SIG-M5 treated with dmso at 0.1 percent for 504 hours (cell line): ENCODE results near the gene GLOD4.
"Not testable (repeated sequence)": the region's sequence is repeated elsewhere in the genome, so short reads cannot be mapped to it uniquely, and the experiment has no call there.

Experiments
- DNase-seq: peaks from one replicate; lab custom pipeline; 2025; ENCODE audit not compliant: unreplicated experiment; lab: John Stamatoyannopoulos, UW

Gene GLOD4

GRCh38 chr17:802901-803881 is 21.1 kb upstream of the GLOD4 start:
- no peak for DNase-seq

DNA sequence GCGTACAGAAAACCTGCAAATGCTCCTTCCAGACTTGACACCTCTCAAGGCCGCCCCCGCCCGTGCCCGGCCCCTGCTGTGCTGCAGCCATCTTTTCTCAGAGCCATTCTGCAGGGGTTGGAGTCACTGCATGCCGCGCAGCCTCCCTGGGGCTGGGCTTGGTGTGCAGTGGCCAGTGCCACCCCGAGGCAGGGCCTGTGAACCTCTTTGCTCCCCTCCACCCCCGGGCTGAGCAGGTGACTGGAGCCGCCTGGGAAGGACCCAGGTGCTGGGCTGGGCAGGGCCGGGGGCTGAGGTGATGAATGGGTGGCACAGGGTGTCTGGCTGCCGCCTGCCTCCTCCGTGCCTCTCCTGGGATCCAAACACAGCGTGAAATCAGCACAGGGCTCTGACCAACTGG is 20.4 kb upstream of the GLOD4 start:
- DNase-seq = no peak

DNA sequence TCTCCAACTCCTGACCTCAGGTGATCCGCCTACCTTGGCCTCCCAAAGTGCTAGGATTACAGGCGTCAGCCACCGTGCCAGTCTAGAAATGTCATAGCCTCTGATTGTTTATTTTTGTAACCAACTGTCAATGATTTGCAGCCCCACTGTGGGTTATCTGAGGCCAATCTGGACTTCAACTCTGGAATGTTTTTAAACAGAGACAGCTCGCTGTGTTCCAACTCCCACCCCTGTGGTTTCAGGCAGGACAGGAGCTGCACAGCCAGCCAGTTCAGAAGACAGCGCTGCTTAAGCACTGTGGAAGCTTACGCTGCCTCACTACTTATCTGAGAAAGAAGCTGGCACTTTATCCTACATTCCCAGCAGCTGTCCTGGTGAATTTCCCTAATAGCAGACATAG is 19.6 kb upstream of the GLOD4 start:
- no peak for DNase-seq

- DNase-seq = no peak
Measured at GRCh38 chr17:800446-801242, 18.6 kb upstream of the GLOD4 start.

DNA sequence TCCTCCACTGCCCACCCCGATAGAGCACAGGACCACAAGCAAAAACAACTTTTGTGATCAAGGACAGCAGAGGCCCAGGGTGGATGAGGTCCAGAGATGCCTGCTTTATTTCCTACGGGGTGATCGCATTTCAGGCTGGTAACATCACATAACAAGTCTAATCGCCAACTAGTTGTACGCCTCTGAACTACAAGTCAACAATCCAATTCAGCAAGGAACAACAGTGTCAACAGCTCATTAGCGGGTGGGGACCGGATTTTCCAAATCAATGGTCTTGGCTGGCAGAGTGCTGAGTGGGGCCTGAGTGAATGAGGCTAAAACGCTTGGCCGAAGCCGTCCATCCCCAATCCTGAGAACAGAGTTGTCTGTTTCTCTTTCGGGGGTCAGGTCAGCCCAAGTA is 17.2 kb upstream of the GLOD4 start:
- no peak for DNase-seq

DNA sequence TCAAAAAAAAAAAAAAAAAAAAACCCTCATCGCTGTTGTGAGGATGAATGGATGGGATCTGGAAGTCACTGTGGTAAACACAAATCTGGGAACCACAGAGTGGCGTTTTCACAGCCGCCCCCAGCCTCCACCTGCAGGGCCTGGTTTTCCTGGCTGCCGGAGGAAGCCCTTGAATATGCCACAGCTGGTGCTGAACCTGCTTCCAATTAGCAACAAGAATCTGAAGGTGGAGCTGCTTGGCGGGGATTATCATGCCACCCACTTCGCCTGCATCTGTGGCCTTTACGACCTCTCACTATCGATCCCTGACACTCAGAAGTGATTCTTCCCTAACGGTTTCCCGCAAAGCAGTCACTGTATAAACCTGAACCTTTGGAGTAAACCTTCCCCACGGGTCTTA is 16.2 kb upstream of the GLOD4 start:
- no peak for DNase-seq

- DNase-seq = no peak
Measured at GRCh38 chr17:797236-797840, 15.3 kb upstream of the GLOD4 start.

- DNase-seq = no peak
Measured at GRCh38 chr17:796609-797008, 14.5 kb upstream of the GLOD4 start.

GRCh38 chr17:795721-796120 is 13.6 kb upstream of the GLOD4 start:
- DNase-seq = no peak

- no peak for DNase-seq
Measured at GRCh38 chr17:795276-795675, 13.2 kb upstream of the GLOD4 start.

DNA sequence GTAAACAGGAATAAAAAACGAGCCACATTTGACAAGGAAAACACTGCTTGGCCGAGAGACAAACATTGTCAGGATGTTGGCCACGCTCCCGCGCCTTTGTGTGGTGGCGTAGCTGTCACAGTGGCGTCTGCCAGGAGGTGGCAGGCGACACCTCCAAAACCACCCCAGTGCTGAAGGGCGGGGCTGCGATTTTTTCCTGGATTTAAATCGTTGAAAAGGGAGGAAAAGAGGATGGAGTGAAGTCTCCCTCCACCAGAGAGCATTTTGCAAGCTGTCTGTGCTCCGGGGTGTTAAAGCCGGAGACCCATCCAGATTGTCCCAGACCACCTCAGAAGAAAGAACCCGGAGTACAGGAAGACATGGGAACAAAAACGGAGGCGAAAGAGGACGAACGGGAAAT is 12.8 kb upstream of the GLOD4 start:
- no peak for DNase-seq

DNA sequence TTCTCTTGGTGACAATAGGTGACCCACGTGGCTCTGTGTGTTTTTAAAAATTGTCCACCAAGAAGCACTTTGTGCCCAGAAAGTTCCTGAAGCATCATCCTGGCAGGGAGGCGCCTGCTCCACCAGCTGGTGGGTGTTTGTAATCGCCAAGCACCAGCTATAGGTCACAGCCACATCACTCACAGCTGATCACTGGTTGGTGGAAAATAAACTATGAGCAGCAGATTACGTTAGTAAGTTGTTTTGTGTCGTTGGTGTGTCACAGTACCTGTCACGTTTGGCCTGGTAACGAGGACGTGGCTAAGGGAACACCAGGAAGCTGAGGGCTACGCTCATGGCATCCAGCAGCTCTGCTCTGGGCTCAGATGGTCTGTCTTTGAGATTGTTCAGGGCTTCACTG is 10.2 kb upstream of the GLOD4 start:
- DNase-seq = no peak

- DNase-seq = no peak
Measured at GRCh38 chr17:791829-792228, 9.7 kb upstream of the GLOD4 start.

DNA sequence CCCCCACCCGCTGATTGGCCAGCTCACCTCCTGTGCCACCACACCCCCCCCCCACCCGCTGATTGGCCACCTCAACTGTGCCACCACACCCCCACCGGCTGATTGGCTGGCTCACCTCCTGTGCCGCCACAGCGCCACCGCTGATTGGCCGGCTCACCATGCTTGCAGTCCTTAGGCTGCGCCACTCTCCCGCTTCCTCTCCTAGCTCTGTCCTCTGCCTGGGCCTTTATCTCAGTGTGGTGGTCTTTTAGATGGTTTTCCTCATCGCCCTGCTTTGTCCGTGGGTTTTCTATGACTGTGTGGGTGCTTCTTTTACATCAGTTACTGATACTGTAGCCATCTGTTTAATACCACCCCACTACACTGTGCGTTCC is 8.8 kb upstream of the GLOD4 start:
- DNase-seq = not testable (repeated sequence)

DNA sequence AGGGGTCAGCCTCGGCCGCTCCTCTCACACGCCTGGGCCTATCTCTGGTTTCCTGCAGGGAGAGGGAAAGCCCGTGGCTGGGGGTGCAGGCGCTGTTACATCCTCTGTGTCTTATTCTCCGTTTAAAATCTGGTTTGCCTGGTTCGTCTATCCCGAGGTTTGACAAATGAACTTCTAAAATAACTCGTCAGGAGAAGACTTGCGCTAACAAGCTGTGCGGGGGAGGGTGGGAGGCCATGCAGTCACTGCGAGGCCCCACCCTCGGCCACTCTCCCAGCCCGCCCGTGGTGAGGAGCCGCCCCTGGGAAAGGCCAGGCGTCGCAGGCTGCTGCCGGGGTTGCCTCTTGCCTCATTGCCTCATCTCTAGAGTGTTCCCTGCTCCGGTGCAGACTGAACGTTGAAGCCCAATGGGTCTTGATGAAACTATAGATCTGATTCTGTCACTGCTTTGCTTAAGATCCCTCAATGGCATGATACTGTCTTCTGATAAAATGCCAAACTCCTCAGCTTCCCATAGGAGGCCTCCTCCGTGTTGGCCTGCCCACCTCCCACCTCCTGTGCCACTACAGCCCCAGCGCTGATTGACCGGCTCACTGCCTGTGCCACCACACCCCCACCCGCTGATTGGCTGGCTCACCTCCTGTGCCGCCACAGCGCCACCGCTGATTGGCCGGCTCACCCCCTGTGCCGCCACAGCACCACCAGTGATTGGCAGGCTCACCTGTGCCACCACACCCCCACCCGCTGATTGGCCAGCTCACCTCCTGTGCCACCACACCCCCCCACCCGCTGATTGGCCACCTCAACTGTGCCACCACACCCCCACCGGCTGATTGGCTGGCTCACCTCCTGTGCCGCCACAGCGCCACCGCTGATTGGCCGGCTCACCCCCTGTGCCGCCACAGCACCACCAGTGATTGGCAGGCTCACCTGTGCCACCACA is 8.1 kb upstream of the GLOD4 start:
- DNase-seq = not testable (repeated sequence)

GRCh38 chr17:789160-789840 is 7.2 kb upstream of the GLOD4 start:
- DNase-seq = no peak

DNA sequence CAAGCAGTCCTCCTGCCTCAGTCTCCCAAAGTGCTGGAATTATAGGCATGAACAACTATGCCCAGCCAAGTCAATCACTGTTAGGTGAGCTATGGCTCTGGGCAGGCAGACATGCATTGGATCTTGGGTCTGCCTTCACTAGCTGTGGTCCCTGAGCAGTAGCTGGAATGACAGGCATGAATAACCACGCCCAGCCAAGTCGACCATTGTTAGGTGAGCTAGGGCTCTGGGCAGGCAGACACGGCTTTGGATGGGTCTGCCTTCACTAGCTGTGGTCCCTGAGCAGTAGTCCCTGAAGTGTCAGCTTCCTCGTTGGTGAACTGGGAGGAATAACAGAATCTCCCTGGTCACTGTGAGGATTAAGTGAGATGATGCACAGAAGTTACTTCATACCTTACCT is 6.5 kb upstream of the GLOD4 start:
- no peak for DNase-seq

- DNase-seq = no peak
Measured at GRCh38 chr17:787641-788221, 5.7 kb upstream of the GLOD4 start.

- DNase-seq = not testable (repeated sequence)
Measured at GRCh38 chr17:785901-786300, 3.8 kb upstream of the GLOD4 start.

DNA sequence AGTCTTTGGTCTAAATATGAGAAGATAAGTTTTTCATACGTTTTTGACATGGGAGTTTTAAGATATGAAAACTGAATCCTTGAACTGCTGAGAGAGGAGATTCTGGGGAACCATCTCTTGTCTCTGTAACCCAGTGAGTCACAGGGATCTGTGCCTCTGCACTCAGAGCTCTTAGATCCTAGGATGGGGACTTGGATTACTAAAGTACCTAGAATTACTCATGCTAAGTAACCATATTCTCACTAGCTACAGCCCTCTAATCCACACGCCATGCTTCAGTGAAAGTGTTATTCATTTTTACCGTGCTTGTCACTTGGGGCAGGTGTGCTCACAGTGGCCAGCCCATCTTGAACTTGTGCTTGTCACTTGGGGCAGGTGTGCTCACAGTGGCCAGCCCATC is 2.1 kb upstream of the GLOD4 start:
- no peak for DNase-seq
